OCI-LY7 (cell line): ENCODE measurements around the gene LCE1F.

Experiments
- EZH2phosphoT487 ChIP-seq: fragments of 200-600 bp; sonication (generic); IDR thresholded peaks from 2 replicates; pipeline ENCODE4 v1.6.1; 2018; ENCODE audit warnings: low read depth, borderline replicate concordance, mild to moderate bottlenecking, mixed run types, antibody characterized with exemption, low read length, moderate library complexity, mixed read lengths
- TF ChIP-seq, protein P1 (sequence below): fragments of 200-600 bp; sonication (generic); conservative IDR thresholded peaks from 2 replicates; pipeline ENCODE4 v1.5.1; 2014; ENCODE audit warnings: mild to moderate bottlenecking, antibody characterized with exemption, low read length, moderate library complexity, mixed read lengths

DNA sequence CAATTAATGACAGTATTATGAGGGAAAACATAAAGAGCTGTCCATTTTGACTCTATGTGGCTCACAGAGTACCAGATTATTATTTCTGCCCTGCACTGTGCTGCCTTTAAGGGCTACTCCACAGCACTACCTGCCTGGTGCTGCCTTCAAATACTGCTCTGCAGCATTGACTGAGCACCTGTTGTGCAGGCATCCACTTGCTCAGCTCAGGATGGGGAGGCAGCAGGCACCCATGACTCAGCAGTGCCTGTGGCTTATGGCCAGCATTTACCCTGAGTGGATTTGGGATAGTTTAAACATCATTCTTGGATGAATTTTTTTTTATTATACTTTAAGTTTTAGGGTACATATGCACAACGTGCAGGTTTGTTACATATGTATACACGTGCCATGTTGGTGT, 18.1 kb upstream of the LCE1F start:
- TF ChIP-seq, protein P1, sequence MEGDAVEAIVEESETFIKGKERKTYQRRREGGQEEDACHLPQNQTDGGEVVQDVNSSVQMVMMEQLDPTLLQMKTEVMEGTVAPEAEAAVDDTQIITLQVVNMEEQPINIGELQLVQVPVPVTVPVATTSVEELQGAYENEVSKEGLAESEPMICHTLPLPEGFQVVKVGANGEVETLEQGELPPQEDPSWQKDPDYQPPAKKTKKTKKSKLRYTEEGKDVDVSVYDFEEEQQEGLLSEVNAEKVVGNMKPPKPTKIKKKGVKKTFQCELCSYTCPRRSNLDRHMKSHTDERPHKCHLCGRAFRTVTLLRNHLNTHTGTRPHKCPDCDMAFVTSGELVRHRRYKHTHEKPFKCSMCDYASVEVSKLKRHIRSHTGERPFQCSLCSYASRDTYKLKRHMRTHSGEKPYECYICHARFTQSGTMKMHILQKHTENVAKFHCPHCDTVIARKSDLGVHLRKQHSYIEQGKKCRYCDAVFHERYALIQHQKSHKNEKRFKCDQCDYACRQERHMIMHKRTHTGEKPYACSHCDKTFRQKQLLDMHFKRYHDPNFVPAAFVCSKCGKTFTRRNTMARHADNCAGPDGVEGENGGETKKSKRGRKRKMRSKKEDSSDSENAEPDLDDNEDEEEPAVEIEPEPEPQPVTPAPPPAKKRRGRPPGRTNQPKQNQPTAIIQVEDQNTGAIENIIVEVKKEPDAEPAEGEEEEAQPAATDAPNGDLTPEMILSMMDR = no peak
- TF ChIP-seq EZH2phosphoT487 = no peak
